Endodermal cell (in vitro differentiated cells): ENCODE data around the gene TAPT1. TPM values are rescaled to one million over a fixed set of nuclear protein-coding genes. Genes with fewer than 3 reads are reported as not detected.

ENCODE experiments used
- DNase-seq: peaks from one replicate; pipeline ENCODE4 v3.0.0-alpha.2; 2017
- H3K27ac ChIP-seq: 2 replicates; pipeline ENCODE4 v1.5.1; 2013; ENCODE audit warnings: mild to moderate bottlenecking, low read depth, low read length, moderate library complexity
- H3K27me3 ChIP-seq: 2 replicates; pipeline ENCODE4 v1.6.1; 2013; ENCODE audit warnings: mild to moderate bottlenecking, low read length, moderate library complexity; ENCODE audit not compliant: insufficient read depth, control insufficient read depth, poor library complexity, severe bottlenecking
- H3K36me3 ChIP-seq: 2 replicates; pipeline ENCODE4 v1.7.0; 2013; ENCODE audit warnings: mild to moderate bottlenecking, low read length, moderate library complexity; ENCODE audit not compliant: control insufficient read depth, insufficient read depth
- H3K4me1 ChIP-seq: one replicate; pipeline ENCODE4 v1.7.0; 2013; ENCODE audit warnings: low read length; ENCODE audit not compliant: control insufficient read depth, insufficient read depth
- H3K4me3 ChIP-seq: 2 replicates; pipeline ENCODE4 v1.5.1; 2013; ENCODE audit warnings: mild to moderate bottlenecking, low read length, moderate library complexity
- H3K9ac ChIP-seq: 2 replicates; pipeline ENCODE4 v1.6.1; 2013; ENCODE audit warnings: mild to moderate bottlenecking, low read length, moderate library complexity; ENCODE audit not compliant: poor library complexity, severe bottlenecking; ENCODE audit errors: extremely low read depth
- H3K9me3 ChIP-seq: 2 replicates; pipeline ENCODE4 v1.6.1; 2013; ENCODE audit warnings: mild to moderate bottlenecking, low read length, moderate library complexity; ENCODE audit not compliant: control insufficient read depth
- H3K27ac Mint-ChIP-seq: 2 replicates; pipeline ENCODE4 v1.8.0; 2020; ENCODE audit warnings: mixed read lengths
- H3K27me3 Mint-ChIP-seq: 2 replicates; pipeline ENCODE4 v1.8.0; 2021; ENCODE audit warnings: mild to moderate bottlenecking, mixed read lengths; ENCODE audit not compliant: insufficient read depth
- H3K36me3 Mint-ChIP-seq: 2 replicates; pipeline ENCODE4 v1.8.0; 2020; ENCODE audit warnings: low read depth, mixed read lengths
- H3K4me1 Mint-ChIP-seq: 2 replicates; pipeline ENCODE4 v1.8.0; 2020; ENCODE audit warnings: mixed read lengths
- H3K4me3 Mint-ChIP-seq: 2 replicates; pipeline ENCODE4 v1.8.0; 2020; ENCODE audit warnings: mild to moderate bottlenecking, moderate library complexity, mixed read lengths
- H3K9me3 Mint-ChIP-seq: 2 replicates; pipeline ENCODE4 v1.8.0; 2020; ENCODE audit warnings: mild to moderate bottlenecking, mixed read lengths
- CTCF ChIP-seq: fragments of 200-600 bp; sonication (generic); conservative IDR thresholded peaks from 2 replicates; pipeline ENCODE4 v1.5.0; 2021; ENCODE audit warnings: antibody characterized with exemption, mild to moderate bottlenecking
- WGBS, 2 experiments: methylation state at CpG; one replicate each; pipeline versions ENCODE4 v1.1.5 to v1.1.7; 2013; ENCODE audit warnings: missing lambda C conversion rate in 2 of 2, mixed read lengths in 1 of 2; ENCODE audit not compliant: insufficient coverage in 1 of 2, insufficient read length in 1 of 2; 5-methylcytosine and 5-hydroxymethylcytosine counted together
- total RNA-seq, 2 donors: library from RNA; stranded (reverse); fragmentation: NEBNext Ultra II Directional in 1 of 2; extraction: Animal tissue kit (Norgen Biotek cat#: 25700) in 1 of 2; gene quantifications; 2 replicates in 1 of 2; 3 replicates in 1 of 2; pipeline ENCODE4 v1.2.1, GENCODE V29; 2021

Gene TAPT1
- total RNA-seq, 2 donors from 2014 or later = 19.8 to 22.6 TPM

DNA sequence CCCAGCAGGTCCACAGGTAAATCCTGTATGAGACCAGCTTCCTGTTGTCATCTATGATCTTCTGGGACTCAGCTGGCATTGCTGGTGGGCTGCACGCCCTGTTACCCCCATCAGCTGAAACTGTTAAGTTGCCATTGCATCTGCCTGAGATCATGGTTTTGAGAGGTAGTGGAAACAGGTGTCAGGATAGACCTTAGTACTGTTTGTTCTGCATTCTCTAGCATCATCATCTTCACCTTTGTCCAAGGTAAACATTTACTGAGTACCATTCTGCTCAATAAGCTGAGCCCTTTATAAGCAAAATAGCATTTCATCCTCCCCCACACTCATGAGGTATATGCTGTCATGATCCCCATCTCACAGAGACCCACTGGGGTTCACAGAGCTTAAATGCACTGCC, 99.6 kb downstream of the TAPT1 start:
- peaks cover 51% of the 10 kb centered on the region for H3K4me1 Mint-ChIP-seq
- H3K27me3 Mint-ChIP-seq = peaks cover 5% of the 10 kb centered on the region
- H3K9me3 Mint-ChIP-seq = no peaks in the 10 kb centered on the region
- H3K27ac ChIP-seq = no peak overlapping the region
- no peak overlapping the region for H3K9ac ChIP-seq
- H3K4me1 ChIP-seq = peaks cover 13% of the 10 kb centered on the region
- H3K36me3 ChIP-seq = no peaks in the 10 kb centered on the region
- H3K36me3 Mint-ChIP-seq = no peaks in the 10 kb centered on the region
- no peaks in the 10 kb centered on the region for H3K9me3 ChIP-seq
- no peak overlapping the region for H3K4me3 Mint-ChIP-seq
- TF ChIP-seq CTCF = no peak
- no peak for DNase-seq
- H3K27me3 ChIP-seq = no peaks in the 10 kb centered on the region
- WGBS, 2 experiments = 92 to 100% methylated on average over 1 of the region's 1 CpG
- no peak overlapping the region for H3K4me3 ChIP-seq
- H3K27ac Mint-ChIP-seq = no peak overlapping the region

DNA sequence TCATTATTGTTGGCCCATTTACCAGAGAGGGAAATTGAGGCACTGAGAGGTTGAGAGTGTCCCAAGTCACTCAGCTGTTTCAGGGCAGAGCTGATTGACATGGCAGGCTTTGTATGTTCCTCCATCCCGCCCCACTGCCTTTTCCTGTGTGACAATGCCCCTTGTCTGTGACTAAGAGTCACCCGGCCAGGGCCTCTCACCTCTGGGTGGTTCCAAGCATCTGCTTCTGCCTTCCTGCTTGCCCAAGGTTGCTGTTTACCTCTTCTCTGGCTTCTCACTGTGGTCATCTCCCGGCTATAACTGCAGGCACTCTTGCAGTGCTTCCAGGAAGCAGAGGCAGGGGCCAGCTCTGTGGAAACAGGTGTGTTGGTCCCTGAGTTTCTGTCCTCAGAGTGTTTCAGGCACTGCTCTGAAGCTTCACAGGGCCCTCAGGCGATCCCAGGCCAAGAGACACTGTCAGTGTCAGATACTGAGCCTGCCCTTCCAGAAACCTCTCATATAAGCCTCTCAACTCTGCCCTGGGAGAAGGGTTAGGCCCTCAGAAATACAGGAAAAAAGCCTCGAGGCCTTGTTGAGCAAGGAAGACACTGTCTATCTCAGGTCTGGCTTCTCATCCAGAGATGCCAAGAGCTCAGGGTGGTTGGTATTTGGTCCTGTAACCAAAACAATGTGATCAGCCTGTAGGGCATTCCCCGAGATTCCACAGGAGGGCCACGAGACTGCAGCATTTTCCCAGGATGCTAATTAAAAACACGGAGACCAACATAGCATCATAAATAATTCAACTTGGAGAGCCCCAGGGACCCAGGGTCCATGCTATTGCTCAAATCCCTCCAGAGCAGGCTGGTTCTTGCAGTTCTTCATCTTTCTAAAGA, 100.5 kb downstream of the TAPT1 start:
- no peak overlapping the region for H3K27ac Mint-ChIP-seq
- no peak overlapping the region for H3K4me3 Mint-ChIP-seq
- Histone ChIP-seq H3K4me1 (peaks cover 13% of the 10 kb centered on the region), H3K36me3 (no peaks in the 10 kb centered on the region), H3K4me3 (no peak overlapping the region), H3K9me3 (no peaks in the 10 kb centered on the region), H3K9ac (no peak overlapping the region), H3K27ac (no peak overlapping the region), H3K27me3 (no peaks in the 10 kb centered on the region)
- 85 to 87% methylated on average over 6 to 8 of the region's 8 CpGs for WGBS, 2 experiments
- DNase-seq = peak; percentile 47
- H3K36me3 Mint-ChIP-seq = no peaks in the 10 kb centered on the region
- H3K9me3 Mint-ChIP-seq = no peaks in the 10 kb centered on the region
- H3K4me1 Mint-ChIP-seq = peaks cover 51% of the 10 kb centered on the region
- TF ChIP-seq CTCF = peak; percentile 43
- H3K27me3 Mint-ChIP-seq = peaks cover 6% of the 10 kb centered on the region

DNA sequence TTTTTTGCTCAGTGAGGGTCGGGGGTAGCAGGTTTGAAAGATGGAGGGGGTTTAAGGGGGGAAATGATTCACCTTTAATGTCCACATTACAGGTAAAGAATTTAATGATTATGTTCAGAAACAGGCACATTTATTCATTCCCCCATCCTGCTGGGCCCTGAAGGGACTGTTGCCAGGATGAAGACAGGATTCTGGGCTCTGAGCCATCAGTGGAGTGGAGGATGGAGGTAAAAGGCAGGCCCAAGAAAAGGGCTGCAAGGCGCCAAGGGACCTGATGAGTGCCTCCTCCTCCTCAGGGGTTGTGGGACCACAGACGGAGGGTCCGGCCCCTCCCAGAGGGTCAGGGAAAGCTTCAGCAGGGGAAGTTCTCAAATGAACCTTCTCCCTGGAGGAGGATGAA, 102.0 kb downstream of the TAPT1 start:
- Mint-ChIP-seq H3K27ac (no peak overlapping the region), H3K4me3 (no peak overlapping the region), H3K4me1 (peaks cover 49% of the 10 kb centered on the region), H3K27me3 (peaks cover 8% of the 10 kb centered on the region), H3K36me3 (no peaks in the 10 kb centered on the region), H3K9me3 (no peaks in the 10 kb centered on the region)
- no peak overlapping the region for H3K4me3 ChIP-seq
- no peak overlapping the region for H3K27ac ChIP-seq
- H3K9me3 ChIP-seq = no peaks in the 10 kb centered on the region
- peak; percentile 18 for DNase-seq
- H3K36me3 ChIP-seq = no peaks in the 10 kb centered on the region
- 90 to 95% methylated on average over 2 to 4 of the region's 4 CpGs for WGBS, 2 experiments
- H3K9ac ChIP-seq = no peak overlapping the region
- no peaks in the 10 kb centered on the region for H3K27me3 ChIP-seq
- H3K4me1 ChIP-seq = peaks cover 13% of the 10 kb centered on the region
- no peak for TF ChIP-seq CTCF
